Measurements from ENCODE around the gene PLS3.

GRCh38 chrX:115581759-115582615 lies 21.0 kb downstream of the PLS3 start:
- TF ChIP-seq CTCF (IDR thresholded peaks at IDR 0.05) (no peak), POLR2A (IDR thresholded peaks at IDR 0.05) (no peak)
